ENCODE data around the gene ATXN7.

GRCh38 chr3:63967675-63968611, 104.3 kb downstream of the ATXN7 start:
- no peak for TF ChIP-seq CTCF (IDR thresholded peaks at IDR 0.05)
- no peak for TF ChIP-seq EP300 (IDR thresholded peaks at IDR 0.05)

Data from stomach (tissue), 4 donors.